GM23248 (cell line): ENCODE measurements around the gene ARHGAP8. TPM values are rescaled to one million over a fixed set of nuclear protein-coding genes. Genes with fewer than 3 reads are reported as not detected.

Experiments
- DNase-seq: peaks from one replicate; pipeline ENCODE4 v3.0.0-alpha.2; 2015
- H2AFZ ChIP-seq: fragments of 200-600 bp; sonication (generic); 2 replicates; pipeline ENCODE4 v1.6.1; 2016; ENCODE audit warnings: antibody characterized with exemption
- H3F3A ChIP-seq: fragments of 200-600 bp; sonication (generic); 2 replicates; pipeline ENCODE4 v1.6.1; 2016; ENCODE audit warnings: mild to moderate bottlenecking, antibody characterized with exemption, mixed run types; ENCODE audit not compliant: insufficient read depth
- H3K27ac ChIP-seq: fragments of 200-600 bp; sonication (generic); 2 replicates; pipeline ENCODE4 v1.5.1; 2016; ENCODE audit warnings: mild to moderate bottlenecking
- H3K27me3 ChIP-seq: fragments of 200-600 bp; sonication (generic); replicated peaks from 2 replicates; pipeline ENCODE4 v1.6.1; 2016; ENCODE audit warnings: mild to moderate bottlenecking; ENCODE audit not compliant: insufficient read depth
- H3K36me3 ChIP-seq: fragments of 200-600 bp; sonication (generic); 2 replicates; pipeline ENCODE4 v1.6.1; 2016; ENCODE audit warnings: low read depth, mild to moderate bottlenecking
- H3K4me1 ChIP-seq: fragments of 200-600 bp; sonication (generic); 2 replicates; pipeline ENCODE4 v1.6.1; 2016; ENCODE audit warnings: mild to moderate bottlenecking; ENCODE audit not compliant: insufficient read depth
- H3K4me2 ChIP-seq: fragments of 200-600 bp; sonication (generic); one replicate; pipeline ENCODE4 v1.6.1; 2016; ENCODE audit warnings: mild to moderate bottlenecking; ENCODE audit not compliant: unreplicated experiment
- H3K4me3 ChIP-seq: fragments of 200-600 bp; sonication (generic); 2 replicates; pipeline ENCODE4 v1.5.1; 2016; ENCODE audit warnings: mild to moderate bottlenecking
- H3K79me2 ChIP-seq: fragments of 200-600 bp; sonication (generic); 2 replicates; pipeline ENCODE4 v1.6.1; 2016; ENCODE audit warnings: mild to moderate bottlenecking; ENCODE audit not compliant: insufficient read depth
- H3K9ac ChIP-seq: fragments of 200-600 bp; sonication (generic); 2 replicates; pipeline ENCODE4 v1.6.1; 2016; ENCODE audit warnings: mild to moderate bottlenecking
- H3K9me2 ChIP-seq: fragments of 200-600 bp; sonication (generic); 2 replicates; pipeline ENCODE4 v1.6.1; 2016; ENCODE audit warnings: mixed run types, mild to moderate bottlenecking, moderate library complexity; ENCODE audit not compliant: insufficient read depth
- H3K9me3 ChIP-seq: fragments of 200-600 bp; sonication (generic); one replicate; pipeline ENCODE4 v1.6.1; 2017; ENCODE audit warnings: low read depth
- H4K20me1 ChIP-seq: fragments of 200-600 bp; sonication (generic); 2 replicates; pipeline ENCODE4 v1.6.0; 2016; ENCODE audit not compliant: insufficient read depth
- EZH2 ChIP-seq: fragments of 200-600 bp; sonication (generic); IDR thresholded peaks from 2 replicates; pipeline ENCODE4 v1.6.1; 2018; ENCODE audit warnings: antibody characterized with exemption, mild to moderate bottlenecking; ENCODE audit not compliant: insufficient read depth, poor library complexity, severe bottlenecking
- EZH2phosphoT487 ChIP-seq: fragments of 200-600 bp; sonication (generic); IDR thresholded peaks from 2 replicates; pipeline ENCODE4 v1.6.1; 2018; ENCODE audit warnings: antibody characterized with exemption, moderate library complexity, mild to moderate bottlenecking, low read depth; ENCODE audit not compliant: insufficient read depth
- WGBS, 2 experiments: methylation state at CpG; one replicate each; pipeline ENCODE4 v1.1.6; 2015 to 2017; ENCODE audit warnings: low lambda C conversion rate in 2 of 2, low coverage in 1 of 2; ENCODE audit errors: missing lambda C conversion rate in 2 of 2; 5-methylcytosine and 5-hydroxymethylcytosine counted together
- in situ Hi-C: fragments of 300-500 bp; cut with MboI; formaldehyde crosslinking; loops from 2 replicates; pipeline ENCODE4 v1.15.0; 2020
- polyA plus RNA-seq: library from polyadenylated mRNA; unstranded; fragments of >200 nt; fragmentation: Nextera tagmentation; extraction: Ambion mirVana; gene quantifications from 2 replicates; pipeline ENCODE4 v1.2.1, GENCODE V29; 2016
- total RNA-seq: library from RNA; depleted of rRNA; stranded (reverse); fragments of >200 nt; shearing (Covaris generic); gene quantifications from 2 replicates; pipeline ENCODE4 v1.2.3, GENCODE V29; 2014

ARHGAP8 gene
- total and polyA plus RNA-seq, 2 experiments from 2014 or later: 0.54 TPM; not detected in 1

DNA sequence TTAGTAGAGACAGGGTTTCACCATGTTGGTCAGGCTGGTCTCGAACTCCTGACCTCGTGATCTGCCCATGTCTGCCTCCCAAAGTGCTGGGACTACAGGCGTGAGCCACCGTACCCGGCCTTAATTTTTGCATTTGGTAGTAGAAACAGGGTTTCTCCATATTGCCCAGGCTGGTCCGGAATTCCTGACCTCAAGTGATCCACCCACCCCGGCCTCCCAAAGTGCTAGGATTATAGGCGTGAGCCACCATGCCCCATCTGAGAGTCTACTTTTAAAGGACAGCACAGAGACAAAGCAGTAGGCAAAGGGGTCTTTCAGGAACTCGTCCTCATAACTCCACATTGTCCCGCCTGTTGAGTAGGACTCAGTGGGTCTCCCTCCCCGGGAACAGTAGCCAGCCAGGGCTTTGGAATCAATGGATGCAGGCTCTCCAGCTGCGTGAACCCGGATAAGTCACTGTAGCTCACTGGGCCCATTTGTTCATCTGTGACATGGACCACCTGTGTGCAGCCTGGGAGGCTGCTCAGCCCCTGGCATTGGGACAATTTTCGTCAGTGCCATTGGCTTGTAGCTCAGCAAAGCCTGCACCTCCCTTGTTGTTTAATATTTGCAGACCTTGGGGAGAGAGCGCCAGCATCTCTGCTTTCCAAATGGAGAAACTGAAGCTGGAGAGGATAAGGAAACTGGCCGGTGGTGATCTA lies 86.1 kb downstream of the ARHGAP8 start:
- 60 to 65% methylated on average over 16 of the region's 16 CpGs for WGBS, 2 experiments
- H3K27ac ChIP-seq: no peak overlapping the region
- no peaks in the 10 kb centered on the region for H3K4me1 ChIP-seq
- no peak overlapping the region for H3K9ac ChIP-seq
- no peaks in the 10 kb centered on the region for H3K79me2 ChIP-seq
- no peaks in the 10 kb centered on the region for H3F3A ChIP-seq
- peaks cover 5% of the 10 kb centered on the region for H3K9me3 ChIP-seq
- no peak overlapping the region for H2AFZ ChIP-seq
- no peaks in the 10 kb centered on the region for H3K9me2 ChIP-seq
- TF ChIP-seq EZH2 (no peak), EZH2phosphoT487 (no peak)
- no peak for DNase-seq
- H3K4me2 ChIP-seq: no peak overlapping the region
- H3K4me3 ChIP-seq: no peak overlapping the region
- no peaks in the 10 kb centered on the region for H4K20me1 ChIP-seq
- H3K36me3 ChIP-seq: no peaks in the 10 kb centered on the region
- H3K27me3 ChIP-seq: peaks cover 5% of the 10 kb centered on the region; the same call in 1 of the 2 replicates
- in situ Hi-C loops: no loop called here

DNA sequence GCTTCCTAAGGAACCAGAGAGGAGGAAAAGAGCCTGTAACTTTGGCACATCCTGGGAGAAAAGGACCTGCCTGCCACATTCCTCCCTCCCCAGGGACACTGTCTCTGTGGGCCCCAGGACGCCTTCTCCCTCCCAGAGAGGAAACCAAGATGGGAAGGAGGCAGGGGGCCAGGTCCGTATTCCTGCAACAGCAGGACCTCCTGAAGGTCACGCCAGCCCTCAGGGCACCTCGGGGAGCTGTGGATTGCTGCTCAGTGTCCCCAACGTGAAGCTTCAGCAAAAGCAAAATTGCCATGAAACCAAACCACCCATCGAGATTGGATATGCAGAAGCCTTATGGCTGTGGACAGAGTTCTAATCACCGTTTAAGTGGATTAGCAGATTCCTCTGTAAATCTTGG lies 86.7 kb downstream of the ARHGAP8 start:
- 41 to 42% methylated on average over 7 of the region's 7 CpGs for WGBS, 2 experiments
- H3K4me2 ChIP-seq: no peak overlapping the region
- DNase-seq: no peak

DNA sequence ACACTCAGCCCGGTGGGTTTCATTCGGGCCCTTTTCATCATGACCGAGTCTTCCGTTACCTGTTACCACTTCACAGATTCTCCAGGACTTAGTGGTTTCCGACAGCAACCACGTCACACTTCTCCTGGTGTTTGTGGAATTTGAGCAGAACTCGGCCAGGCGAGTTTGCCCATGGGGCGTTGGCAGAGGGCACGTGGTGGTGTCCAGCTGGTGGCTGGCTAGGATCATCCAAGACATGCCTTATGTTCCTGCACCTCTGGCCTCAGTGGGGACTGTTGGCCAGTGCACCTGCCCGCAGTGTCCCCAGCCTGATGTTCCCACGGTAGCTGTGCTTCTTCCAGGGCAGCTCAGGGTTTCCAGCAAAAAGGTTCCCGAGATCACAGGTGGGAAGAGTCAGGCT lies 87.3 kb downstream of the ARHGAP8 start:
- DNase-seq: no peak
- H3K9ac ChIP-seq: no peak overlapping the region
- in situ Hi-C loops: no loop called here
- H3K27ac ChIP-seq: no peak overlapping the region
- no peaks in the 10 kb centered on the region for H3K36me3 ChIP-seq
- no peak overlapping the region for H3K4me2 ChIP-seq
- no peaks in the 10 kb centered on the region for H3F3A ChIP-seq
- no peaks in the 10 kb centered on the region for H3K9me2 ChIP-seq
- no peak overlapping the region for H3K4me3 ChIP-seq
- peaks cover 5% of the 10 kb centered on the region; the same call in 1 of the 2 replicates for H3K27me3 ChIP-seq
- H3K79me2 ChIP-seq: no peaks in the 10 kb centered on the region
- H3K9me3 ChIP-seq: peaks cover 2% of the 10 kb centered on the region
- H3K4me1 ChIP-seq: no peaks in the 10 kb centered on the region
- WGBS, 2 experiments: 59 to 63% methylated on average over 11 to 13 of the region's 13 CpGs
- no peaks in the 10 kb centered on the region for H4K20me1 ChIP-seq
- TF ChIP-seq EZH2phosphoT487 (no peak), EZH2 (no peak)
- no peak overlapping the region for H2AFZ ChIP-seq

More for the DNA sequence above, 86.7 kb downstream of the ARHGAP8 start:
- Histone ChIP-seq H3K4me3 (no peak overlapping the region), H3K79me2 (no peaks in the 10 kb centered on the region), H3K27ac (no peak overlapping the region), H3K27me3 (peaks cover 5% of the 10 kb centered on the region; the same call in 1 of the 2 replicates), H2AFZ (no peak overlapping the region), H3K9ac (no peak overlapping the region), H3K36me3 (no peaks in the 10 kb centered on the region), H3K9me2 (no peaks in the 10 kb centered on the region), H4K20me1 (no peaks in the 10 kb centered on the region), H3F3A (no peaks in the 10 kb centered on the region), H3K4me1 (no peaks in the 10 kb centered on the region), H3K9me3 (peaks cover 5% of the 10 kb centered on the region)
- TF ChIP-seq EZH2 (no peak), EZH2phosphoT487 (no peak)
- in situ Hi-C loops: no loop called here

GRCh38 chr22:44840611-44841322 lies 88.4 kb downstream of the ARHGAP8 start:
- no peak for DNase-seq
- no peak overlapping the region for H3K27ac ChIP-seq
- in situ Hi-C loops: no loop called here
- no peaks in the 10 kb centered on the region for H3K9me3 ChIP-seq
- H3K4me1 ChIP-seq: no peaks in the 10 kb centered on the region
- no peaks in the 10 kb centered on the region for H3K9me2 ChIP-seq
- TF ChIP-seq EZH2 (no peak), EZH2phosphoT487 (no peak)
- H3K9ac ChIP-seq: no peak overlapping the region
- H3F3A ChIP-seq: no peaks in the 10 kb centered on the region
- no peaks in the 10 kb centered on the region for H3K36me3 ChIP-seq
- H3K4me2 ChIP-seq: no peak overlapping the region
- WGBS, 2 experiments: 66 to 68% methylated on average over 30 of the region's 30 CpGs
- no peak overlapping the region for H3K4me3 ChIP-seq
- no peak overlapping the region for H2AFZ ChIP-seq
- H3K79me2 ChIP-seq: no peaks in the 10 kb centered on the region
- peaks cover 5% of the 10 kb centered on the region; the same call in 1 of the 2 replicates for H3K27me3 ChIP-seq
- H4K20me1 ChIP-seq: no peaks in the 10 kb centered on the region
